ENCODE data around the gene KLHDC8B. TPM values are rescaled to one million over a fixed set of nuclear protein-coding genes. Genes with fewer than 3 reads are reported as not detected.

The KLHDC8B gene
- total RNA-seq: 9.7 and 14.0 TPM in 2 replicates

GRCh38 chr3:49171119-49171774 is at the start of gene KLHDC8B:
Gene KLHDC8B (plus strand): TSS chr3:49171598. CDS start chr3:49172770, 1,172 bp downstream.

DNA sequence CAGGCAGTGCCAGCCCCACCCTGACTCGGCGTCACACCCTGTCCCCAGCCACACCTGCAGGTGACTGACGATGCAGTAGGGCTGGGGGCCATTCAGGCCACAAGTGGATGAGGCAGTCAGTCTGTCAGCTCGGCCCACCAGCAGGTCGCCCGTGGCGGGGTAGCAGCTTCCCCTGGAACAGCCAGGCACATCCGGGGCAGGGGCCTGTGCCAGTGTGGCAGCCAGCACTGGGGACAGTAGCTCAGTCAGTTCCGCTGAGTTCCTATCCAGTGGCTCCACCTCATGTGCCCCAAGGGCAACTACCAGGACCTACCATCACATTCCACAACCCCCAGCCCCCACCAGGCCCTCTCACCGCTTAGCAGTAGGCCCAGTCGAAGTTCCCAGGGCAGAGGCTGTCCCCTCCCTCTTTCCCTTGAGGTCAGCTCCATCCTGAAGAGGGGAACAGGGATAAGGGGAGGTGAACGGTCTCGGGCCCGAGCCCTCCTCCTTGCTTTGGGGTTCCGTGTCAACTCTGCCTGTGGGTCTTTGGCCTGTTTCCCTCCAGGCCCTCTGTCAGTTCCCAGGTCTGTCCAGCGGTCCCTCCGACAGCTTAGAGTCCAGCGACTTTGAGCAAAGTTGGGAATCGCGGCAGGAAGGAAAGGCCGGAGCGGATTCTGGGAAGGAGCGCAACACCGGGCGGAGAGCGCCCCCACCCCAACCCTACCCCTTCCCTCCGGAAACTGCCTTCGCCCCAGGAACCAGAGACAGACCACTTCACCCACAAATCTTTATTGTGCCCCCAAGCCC is 38.8 kb upstream of the KLHDC8B start, which contains the start of gene LAMB2:
Gene LAMB2 (minus strand): TSS at position 614 of the 789 bp plus-strand sequence. CDS start 183 bp downstream, at position 431.

DNA sequence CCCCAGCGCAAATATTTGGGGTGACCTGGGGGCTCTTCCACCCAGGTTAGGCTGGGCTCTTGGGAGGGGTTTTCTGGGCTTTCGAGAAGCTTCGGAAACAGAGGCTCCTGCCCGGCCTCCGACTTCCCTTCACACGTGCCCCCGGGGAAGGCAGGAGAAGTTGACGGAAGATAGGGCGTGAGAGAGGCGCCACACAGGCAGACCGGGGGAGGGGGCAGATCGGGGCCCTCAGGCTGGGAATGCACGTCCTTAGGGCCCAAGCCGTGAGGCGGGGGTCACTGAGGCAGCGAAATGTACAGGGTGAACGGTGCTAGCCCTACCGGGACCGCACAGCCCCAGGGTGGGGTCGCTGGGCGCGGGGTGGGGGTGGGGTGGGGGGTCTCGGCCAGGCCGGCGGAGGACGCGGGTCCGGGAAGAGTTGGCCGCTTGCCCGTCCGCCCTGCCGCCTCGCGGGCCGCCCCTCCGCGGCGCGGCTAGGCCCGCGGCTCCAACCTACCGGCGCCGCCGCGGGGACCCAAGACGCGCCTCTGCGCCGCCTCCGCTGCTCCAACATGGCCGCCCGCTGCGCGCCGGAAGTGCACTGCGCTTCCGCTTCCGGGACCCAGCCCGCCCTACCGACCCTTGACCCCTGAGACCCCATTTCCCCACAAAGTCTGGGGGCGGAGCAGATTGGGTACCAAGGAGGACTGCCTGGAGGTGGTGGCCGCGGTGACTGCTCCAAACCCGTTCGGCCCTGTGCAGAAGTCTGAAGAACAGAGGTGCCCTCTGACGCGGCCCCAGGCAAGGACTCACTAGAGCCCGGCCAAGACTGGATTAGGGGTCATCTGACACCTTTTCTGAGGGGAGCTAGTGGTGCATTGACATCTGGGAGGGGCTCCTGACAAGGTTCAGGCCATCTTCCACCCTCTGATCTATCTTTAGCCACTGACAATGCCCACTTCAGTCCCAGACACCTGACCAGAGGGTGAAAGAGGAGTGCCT is 5.3 kb upstream of the KLHDC8B start, which contains the start of gene CCDC71:
Gene CCDC71 (minus strand): TSS at position 561 of the 981 bp plus-strand sequence. CDS start 2,123 bp downstream, outside the sequence.

Other genes starting within 250 kb of the KLHDC8B start
- 14.3 and 16.8 TPM in 2 replicates for gene P4HTM, start 181.4 kb upstream of the KLHDC8B start, total RNA-seq
- gene WDR6, start 164.2 kb upstream of the KLHDC8B start, total RNA-seq: 80.6 and 126 TPM in 2 replicates
- 31.0 and 35.0 TPM in 2 replicates for gene DALRD3, start 153.0 kb upstream of the KLHDC8B start, total RNA-seq
- 31.5 and 32.8 TPM in 2 replicates for gene NDUFAF3, start 149.5 kb upstream of the KLHDC8B start, total RNA-seq
- gene IMPDH2, start 142.2 kb upstream of the KLHDC8B start, total RNA-seq: 270 and 275 TPM in 2 replicates
- gene QRICH1, start 77.5 kb upstream of the KLHDC8B start, total RNA-seq: 137 and 168 TPM in 2 replicates
- 312 and 318 TPM in 2 replicates for gene QARS1, start 66.8 kb upstream of the KLHDC8B start, total RNA-seq
- 26.2 and 35.1 TPM in 2 replicates for gene USP19, start 50.8 kb upstream of the KLHDC8B start, total RNA-seq
- gene LAMB2, start 38.5 kb upstream of the KLHDC8B start, total RNA-seq: 189 and 254 TPM in 2 replicates
- 18.4 and 22.1 TPM in 2 replicates for gene CCDC71, start 5.3 kb upstream of the KLHDC8B start, total RNA-seq
- 1.4 and 2.1 TPM in 2 replicates for gene C3orf62, start 105.6 kb downstream of the KLHDC8B start, total RNA-seq
- 36.5 and 44.4 TPM in 2 replicates for gene USP4, start 168.5 kb downstream of the KLHDC8B start, total RNA-seq
- 363 and 403 TPM in 2 replicates for gene GPX1, start 186.8 kb downstream of the KLHDC8B start, total RNA-seq
- gene RHOA, start 240.4 kb downstream of the KLHDC8B start, total RNA-seq: 680 and 866 TPM in 2 replicates
- 18.6 and 21.7 TPM in 2 replicates for gene TCTA, start 240.8 kb downstream of the KLHDC8B start, total RNA-seq